Ishikawa (cell line): ENCODE results near the gene CYB5RL.

Source experiments
- CEBPB ChIP-seq: IDR thresholded peaks from 2 replicates; pipeline ENCODE4 v1.6.1; 2012
- CREB1 ChIP-seq: IDR thresholded peaks from 2 replicates; pipeline ENCODE4 v1.6.1; 2012; ENCODE audit warnings: low read depth
- EGR1 ChIP-seq: IDR thresholded peaks from 2 replicates; pipeline ENCODE4 v1.6.1; 2012
- EP300 ChIP-seq: IDR thresholded peaks from 2 replicates; pipeline ENCODE4 v1.6.1; 2012; ENCODE audit warnings: borderline replicate concordance
- FOXM1 ChIP-seq: IDR thresholded peaks from 2 replicates; pipeline ENCODE4 v1.6.1; 2012; ENCODE audit warnings: low read depth, borderline replicate concordance
- NFIC ChIP-seq: IDR thresholded peaks from 2 replicates; pipeline ENCODE4 v1.6.1; 2012
- RAD21 ChIP-seq: IDR thresholded peaks from 2 replicates; pipeline ENCODE4 v1.6.1; 2012; ENCODE audit warnings: low read depth
- TAF1 ChIP-seq: IDR thresholded peaks from 2 replicates; pipeline ENCODE4 v1.6.1; 2012; ENCODE audit warnings: low read depth, mild to moderate bottlenecking
- TCF12 ChIP-seq: IDR thresholded peaks from 2 replicates; pipeline ENCODE4 v1.6.1; 2012; ENCODE audit warnings: low read depth
- TEAD4 ChIP-seq: IDR thresholded peaks from 2 replicates; pipeline ENCODE4 v1.6.1; 2012
- YY1 ChIP-seq: IDR thresholded peaks from 2 replicates; pipeline ENCODE4 v1.6.1; 2012; ENCODE audit warnings: low read depth
- ZBTB7A ChIP-seq: IDR thresholded peaks from 2 replicates; pipeline ENCODE4 v1.6.1; 2012; ENCODE audit warnings: low read depth
- TF ChIP-seq, protein P1 (sequence below): IDR thresholded peaks from 2 replicates; pipeline ENCODE4 v1.6.1; 2012
- TF ChIP-seq, protein P2 (sequence below): IDR thresholded peaks from 2 replicates; pipeline ENCODE4 v1.6.1; 2012; ENCODE audit warnings: low read depth, mild to moderate bottlenecking
- TF ChIP-seq, protein P3 (sequence below): IDR thresholded peaks from 2 replicates; pipeline ENCODE4 v1.6.1; 2012

CYB5RL gene

DNA sequence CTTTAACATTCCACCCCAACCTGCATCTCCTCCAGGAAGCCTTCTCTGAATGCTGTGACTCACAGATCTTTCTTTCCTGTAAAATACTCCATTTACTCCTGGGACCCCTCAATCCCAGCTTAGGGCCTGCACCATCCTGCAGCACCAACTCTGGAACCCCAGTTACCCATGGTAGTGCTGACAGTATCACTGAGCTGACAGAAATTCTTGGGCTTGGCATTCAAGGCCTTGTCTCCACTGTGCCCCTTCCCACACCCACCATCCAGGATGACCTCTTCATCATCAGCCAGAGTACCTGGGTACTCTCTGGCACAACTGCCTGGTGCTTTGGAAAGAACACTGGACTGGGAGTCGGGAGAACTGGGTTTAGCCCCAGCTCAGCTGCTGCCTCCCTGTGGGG lies 8.3 kb downstream of the CYB5RL start:
- TF ChIP-seq EP300 (no peak), ZBTB7A (no peak), CEBPB (no peak), NFIC (no peak), CREB1 (no peak), FOXM1 (no peak), TCF12 (no peak), TAF1 (no peak), RAD21 (no peak), YY1 (no peak), TEAD4 (no peak), EGR1 (no peak)
- TF ChIP-seq, protein P1, sequence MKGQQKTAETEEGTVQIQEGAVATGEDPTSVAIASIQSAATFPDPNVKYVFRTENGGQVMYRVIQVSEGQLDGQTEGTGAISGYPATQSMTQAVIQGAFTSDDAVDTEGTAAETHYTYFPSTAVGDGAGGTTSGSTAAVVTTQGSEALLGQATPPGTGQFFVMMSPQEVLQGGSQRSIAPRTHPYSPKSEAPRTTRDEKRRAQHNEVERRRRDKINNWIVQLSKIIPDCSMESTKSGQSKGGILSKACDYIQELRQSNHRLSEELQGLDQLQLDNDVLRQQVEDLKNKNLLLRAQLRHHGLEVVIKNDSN: no peak
- TF ChIP-seq, protein P2, sequence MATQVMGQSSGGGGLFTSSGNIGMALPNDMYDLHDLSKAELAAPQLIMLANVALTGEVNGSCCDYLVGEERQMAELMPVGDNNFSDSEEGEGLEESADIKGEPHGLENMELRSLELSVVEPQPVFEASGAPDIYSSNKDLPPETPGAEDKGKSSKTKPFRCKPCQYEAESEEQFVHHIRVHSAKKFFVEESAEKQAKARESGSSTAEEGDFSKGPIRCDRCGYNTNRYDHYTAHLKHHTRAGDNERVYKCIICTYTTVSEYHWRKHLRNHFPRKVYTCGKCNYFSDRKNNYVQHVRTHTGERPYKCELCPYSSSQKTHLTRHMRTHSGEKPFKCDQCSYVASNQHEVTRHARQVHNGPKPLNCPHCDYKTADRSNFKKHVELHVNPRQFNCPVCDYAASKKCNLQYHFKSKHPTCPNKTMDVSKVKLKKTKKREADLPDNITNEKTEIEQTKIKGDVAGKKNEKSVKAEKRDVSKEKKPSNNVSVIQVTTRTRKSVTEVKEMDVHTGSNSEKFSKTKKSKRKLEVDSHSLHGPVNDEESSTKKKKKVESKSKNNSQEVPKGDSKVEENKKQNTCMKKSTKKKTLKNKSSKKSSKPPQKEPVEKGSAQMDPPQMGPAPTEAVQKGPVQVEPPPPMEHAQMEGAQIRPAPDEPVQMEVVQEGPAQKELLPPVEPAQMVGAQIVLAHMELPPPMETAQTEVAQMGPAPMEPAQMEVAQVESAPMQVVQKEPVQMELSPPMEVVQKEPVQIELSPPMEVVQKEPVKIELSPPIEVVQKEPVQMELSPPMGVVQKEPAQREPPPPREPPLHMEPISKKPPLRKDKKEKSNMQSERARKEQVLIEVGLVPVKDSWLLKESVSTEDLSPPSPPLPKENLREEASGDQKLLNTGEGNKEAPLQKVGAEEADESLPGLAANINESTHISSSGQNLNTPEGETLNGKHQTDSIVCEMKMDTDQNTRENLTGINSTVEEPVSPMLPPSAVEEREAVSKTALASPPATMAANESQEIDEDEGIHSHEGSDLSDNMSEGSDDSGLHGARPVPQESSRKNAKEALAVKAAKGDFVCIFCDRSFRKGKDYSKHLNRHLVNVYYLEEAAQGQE: no peak
- TF ChIP-seq, protein P3, sequence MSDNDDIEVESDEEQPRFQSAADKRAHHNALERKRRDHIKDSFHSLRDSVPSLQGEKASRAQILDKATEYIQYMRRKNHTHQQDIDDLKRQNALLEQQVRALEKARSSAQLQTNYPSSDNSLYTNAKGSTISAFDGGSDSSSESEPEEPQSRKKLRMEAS: no peak

DNA sequence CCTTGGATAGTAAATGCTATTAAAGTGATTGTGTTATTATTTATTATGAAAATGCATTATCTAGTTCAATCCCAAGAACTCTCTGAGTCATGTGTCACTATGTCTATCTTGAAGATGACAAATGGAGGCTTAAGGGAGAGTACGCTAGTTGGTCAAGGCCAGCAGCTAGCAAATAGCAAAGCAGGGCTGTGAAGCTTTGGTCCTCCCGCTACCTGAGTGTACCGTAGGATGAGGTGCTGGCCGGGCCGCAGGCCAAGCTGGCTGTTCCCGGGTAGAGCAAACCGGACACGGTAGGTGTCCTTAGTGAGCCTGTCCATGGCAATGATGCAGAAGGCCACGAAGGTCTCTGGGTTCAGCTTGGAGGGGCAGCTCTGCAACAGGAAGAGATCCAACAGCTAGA lies 9.3 kb downstream of the CYB5RL start:
- TF ChIP-seq TCF12 (no peak), NFIC (no peak), ZBTB7A (no peak), CREB1 (no peak), RAD21 (no peak), EGR1 (no peak), EP300 (no peak), YY1 (no peak), TAF1 (no peak), TEAD4 (no peak), CEBPB (no peak), FOXM1 (no peak)
- TF ChIP-seq, protein P3: no peak
- TF ChIP-seq, protein P2: no peak
- TF ChIP-seq, protein P1: no peak

DNA sequence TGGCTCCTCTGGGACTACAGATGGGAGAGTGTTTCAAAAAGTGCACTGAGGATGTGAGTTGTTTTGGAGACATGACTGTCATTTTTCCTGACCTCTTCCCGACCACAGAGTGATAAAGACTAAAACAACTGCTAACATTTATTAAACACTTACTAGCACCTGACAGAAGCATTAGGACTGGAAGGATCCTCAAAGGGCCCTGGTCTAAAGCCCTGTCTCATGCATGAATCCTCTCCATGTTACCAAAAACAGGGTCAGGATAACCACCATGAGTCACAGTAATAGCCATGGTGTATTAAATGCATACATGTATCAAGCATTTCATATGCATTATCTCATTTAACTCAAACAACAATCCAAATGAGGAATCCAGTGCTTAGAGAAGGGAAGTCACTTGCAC lies 11.5 kb downstream of the CYB5RL start:
- TF ChIP-seq TEAD4 (no peak), TCF12 (no peak), YY1 (no peak), ZBTB7A (no peak), CEBPB (no peak), CREB1 (no peak), TAF1 (no peak), NFIC (no peak), EP300 (no peak), RAD21 (no peak), EGR1 (no peak), FOXM1 (no peak)
- TF ChIP-seq, protein P1: no peak
- TF ChIP-seq, protein P2: no peak
- TF ChIP-seq, protein P3: no peak

DNA sequence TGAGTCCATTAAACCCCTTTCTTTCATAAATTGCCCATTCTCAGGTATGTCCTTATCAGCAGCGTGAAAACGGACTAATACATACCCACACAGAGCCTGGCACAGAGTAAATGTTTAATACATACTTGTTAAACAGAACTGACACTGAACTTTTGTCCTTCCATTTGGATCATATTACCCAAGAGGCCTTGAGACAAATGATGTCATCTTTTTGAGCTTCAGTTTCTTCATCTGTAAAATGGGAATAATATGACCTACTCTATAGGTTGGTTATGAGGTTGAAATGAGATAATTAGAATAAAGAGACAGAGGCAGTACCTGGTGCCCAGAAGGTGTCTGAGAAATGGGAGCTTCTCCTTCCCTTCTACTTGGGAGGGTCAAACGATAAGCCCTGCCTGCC lies 13.8 kb downstream of the CYB5RL start:
- TF ChIP-seq ZBTB7A (no peak), FOXM1 (no peak), TAF1 (no peak), EP300 (no peak), TCF12 (no peak), TEAD4 (no peak), EGR1 (no peak), CREB1 (no peak), NFIC (no peak), RAD21 (no peak), YY1 (no peak)
- TF ChIP-seq, protein P1: no peak
- TF ChIP-seq, protein P3: no peak
- TF ChIP-seq, protein P2: no peak
